NCI-H460 (cell line): ENCODE results near the gene SEMA4D. TPM values are rescaled to one million over a fixed set of nuclear protein-coding genes. Genes with fewer than 3 reads are reported as not detected.

Source experiments
- DNase-seq: peaks from one replicate; pipeline ENCODE4 v3.0.0-alpha.2; 2016; ENCODE audit warnings: low read depth; ENCODE audit errors: extremely low read depth
- total RNA-seq: library from RNA; depleted of rRNA; stranded (reverse); fragments of >200 nt; shearing (Covaris generic); gene quantifications from 2 replicates; pipeline ENCODE4 v1.2.3, GENCODE V29; 2014

SEMA4D gene
- total RNA-seq, 1 experiment from 2014 or later = 2.3 TPM

DNA sequence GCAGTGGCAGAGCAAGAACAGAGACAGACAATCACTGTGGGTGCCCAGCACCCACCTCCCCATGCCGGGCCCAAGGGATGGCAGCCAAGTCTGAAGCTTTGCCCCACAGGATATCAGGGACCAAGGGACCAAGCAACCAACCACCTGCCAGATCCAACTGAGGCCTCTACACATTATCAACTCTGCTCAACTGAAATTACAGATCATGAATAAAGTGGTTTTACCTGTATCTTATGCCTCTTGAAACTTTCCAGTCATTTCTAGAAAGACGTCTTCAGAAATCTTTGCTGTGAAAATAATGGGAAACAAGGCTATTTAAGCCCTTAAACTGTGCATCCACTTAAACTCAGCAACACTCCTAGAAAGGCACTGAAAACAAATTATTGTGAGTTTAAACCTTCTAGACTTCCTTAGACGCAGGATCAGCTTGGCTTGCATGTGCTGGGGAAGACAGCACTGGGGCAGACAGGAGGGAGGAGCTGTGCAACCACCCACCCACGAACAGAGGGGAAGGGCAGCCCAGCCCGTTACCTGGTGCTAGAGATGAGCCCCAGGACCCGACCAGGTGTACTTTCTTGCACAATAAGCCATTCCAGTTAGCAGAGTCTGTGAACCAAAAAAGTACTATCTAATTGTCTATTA is 80.0 kb downstream of the SEMA4D start:
- no peak for DNase-seq

DNA sequence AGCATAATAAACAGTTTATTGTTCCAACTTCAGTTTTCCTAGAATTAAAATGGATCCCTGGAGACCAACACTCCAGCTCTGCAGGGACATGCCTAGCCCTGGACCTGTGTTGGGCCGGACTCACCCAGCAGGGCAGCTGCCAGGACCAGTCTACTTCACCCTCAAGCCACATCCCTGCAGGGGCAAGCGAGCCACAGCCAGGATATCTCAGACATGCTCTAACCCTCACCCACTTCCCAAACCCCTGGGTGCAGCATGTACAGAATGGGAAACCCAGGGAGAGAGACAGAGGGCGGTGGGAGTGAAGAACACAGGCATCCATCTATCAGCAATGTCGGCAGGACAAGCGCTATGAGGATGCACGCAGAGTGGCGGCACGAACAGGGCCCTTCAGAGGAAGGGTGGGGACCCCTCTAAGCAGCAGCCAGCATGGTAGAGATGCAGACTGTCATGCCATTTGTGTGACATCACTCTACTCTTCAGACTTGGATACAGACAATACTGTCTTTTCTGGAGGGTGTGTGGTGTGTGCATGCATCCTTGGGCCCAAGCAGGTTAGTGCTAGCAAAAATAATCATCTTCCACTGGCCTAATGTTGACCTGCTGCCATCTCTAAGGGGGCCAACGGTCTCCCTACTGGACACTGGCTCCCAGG is 83.1 kb downstream of the SEMA4D start:
- DNase-seq = no peak

DNA sequence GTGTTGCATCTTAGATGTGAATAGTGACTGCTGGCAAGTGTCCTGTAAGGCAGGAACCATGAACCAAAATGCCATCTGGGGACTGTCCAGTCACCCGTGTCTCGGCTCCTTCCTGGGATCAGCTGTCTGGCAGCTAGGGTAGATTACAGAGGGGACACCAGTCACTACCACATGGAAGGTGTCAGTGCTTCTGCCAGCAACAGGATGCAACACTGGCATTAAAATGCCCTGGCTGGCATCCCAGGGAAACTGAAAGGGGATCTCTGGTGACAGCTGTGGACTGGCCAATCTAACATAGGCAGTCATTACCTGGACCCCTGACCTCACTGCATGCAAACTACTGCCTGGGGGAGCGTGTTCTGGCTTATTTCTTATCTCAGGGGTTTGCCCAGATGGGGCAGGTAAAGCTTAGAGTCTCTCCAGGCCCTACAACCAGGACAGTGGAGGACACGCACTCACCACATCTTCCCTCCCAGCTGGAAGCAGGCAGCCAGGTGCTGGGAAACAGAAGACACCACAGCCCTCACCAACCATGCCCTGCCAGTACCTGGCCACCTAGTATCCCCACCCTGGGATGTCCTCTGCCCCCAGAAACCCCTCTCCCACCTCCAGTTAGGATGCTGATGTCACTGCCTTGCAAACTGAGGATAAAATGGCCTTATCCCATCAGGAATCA is 83.8 kb downstream of the SEMA4D start:
- no peak for DNase-seq

DNA sequence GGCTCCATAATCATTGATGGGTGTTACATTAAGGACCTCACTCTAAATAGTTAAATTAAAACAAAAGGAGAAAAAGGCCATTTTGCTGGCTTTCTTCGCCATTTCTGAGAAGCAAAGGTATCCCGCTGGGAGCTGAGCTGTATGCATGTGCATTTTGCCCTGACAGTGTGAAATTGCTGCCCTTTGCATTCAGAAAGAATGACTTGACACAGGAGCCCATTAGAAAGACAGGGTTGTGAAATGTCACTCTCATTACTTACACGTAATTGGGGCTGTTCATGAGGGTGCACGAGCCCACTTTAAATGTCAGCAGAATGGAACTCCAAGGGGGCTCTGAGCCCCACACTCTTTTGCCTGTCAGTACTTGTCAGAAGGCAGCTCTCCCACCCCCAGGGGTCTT is 85.0 kb downstream of the SEMA4D start:
- no peak for DNase-seq

DNA sequence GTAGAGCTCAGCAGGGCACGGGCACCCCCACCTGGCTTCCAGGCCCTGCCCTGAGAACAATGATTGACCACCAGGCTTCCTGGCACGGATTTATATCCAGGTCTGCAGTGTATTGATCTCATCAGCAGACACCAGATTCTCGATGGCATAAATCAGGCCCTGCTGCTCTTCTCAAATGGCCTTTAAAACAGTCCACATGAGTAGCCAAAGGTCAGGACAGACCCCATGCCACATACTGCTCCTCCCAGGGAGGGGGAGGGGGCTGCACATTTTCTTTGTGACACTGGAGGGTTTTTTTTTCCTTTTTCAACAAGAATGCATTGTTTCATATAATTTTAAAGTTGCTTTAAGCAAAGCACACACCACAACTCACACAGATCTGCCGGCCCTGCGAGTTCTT is 85.4 kb downstream of the SEMA4D start:
- no peak for DNase-seq

DNA sequence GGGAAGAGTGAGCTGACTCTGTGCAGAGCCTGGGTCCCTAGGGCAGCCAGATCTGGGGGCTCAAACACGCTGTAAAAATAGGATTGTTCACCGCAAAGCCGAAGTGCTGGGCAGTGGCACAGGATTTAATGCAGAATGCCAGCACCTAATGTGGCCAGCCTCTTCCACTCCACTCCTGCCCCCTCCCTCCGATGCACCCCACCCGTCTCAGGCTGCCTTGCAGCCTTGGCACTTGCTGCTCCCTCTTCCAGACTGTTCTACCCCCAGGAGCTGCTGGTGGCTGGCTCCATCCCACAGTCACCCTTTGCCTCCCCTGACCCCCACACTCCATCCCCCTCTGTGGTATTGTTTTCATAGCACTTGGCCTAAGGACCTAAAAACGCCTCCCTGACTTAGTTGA is 86.2 kb downstream of the SEMA4D start:
- DNase-seq = no peak

DNA sequence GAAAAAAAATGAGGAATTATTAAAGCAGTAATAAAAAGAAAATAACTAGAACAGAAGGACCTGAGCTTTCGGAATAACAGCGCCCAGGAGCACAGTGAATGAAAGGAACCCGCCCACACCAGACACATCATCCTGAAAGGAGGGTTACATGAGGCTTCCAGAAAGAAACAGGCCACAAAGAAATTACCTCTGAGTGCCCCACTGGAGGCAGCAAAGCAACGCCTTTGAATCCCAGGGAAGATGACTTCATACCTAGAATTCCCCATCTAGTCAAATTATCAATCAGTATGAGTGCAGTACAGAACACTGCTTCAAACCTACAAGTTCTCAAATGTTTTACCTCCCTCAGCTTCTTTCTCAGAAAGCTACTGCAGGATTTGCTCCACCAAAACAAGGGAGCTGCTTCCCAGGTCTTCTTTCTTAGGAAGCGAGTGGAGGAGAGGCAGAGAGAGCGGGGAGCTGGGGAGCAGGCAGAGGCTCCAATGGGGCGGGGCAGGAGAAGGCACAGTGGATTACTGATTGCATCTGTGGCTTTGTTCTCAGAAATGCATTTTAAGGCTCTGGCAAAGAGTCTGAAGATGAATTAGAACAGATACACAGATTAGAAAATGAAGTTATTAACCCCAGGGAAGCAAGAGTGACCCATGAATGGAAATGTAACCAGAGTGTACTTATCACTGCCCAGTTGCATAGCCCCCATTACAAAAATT is 87.1 kb downstream of the SEMA4D start:
- no peak for DNase-seq

DNA sequence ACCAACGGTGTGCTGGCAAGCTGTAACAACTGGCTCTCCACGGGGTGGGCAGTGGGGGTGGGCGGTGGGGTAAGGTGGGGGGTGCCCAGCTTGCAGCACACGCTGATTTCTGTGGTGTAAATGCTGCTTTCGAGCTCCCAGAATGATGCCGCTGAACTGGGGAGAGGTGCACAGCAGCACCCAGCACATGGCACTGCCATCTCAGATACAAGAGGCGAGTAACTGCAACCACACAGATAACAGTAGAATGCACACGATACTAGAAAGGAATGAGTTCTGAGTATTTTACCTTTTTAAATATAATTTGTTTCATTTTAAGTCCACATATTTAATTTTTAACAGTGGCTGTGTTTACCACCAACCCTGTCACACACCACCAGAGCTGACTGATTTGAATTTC is 87.9 kb downstream of the SEMA4D start:
- no peak for DNase-seq

DNA sequence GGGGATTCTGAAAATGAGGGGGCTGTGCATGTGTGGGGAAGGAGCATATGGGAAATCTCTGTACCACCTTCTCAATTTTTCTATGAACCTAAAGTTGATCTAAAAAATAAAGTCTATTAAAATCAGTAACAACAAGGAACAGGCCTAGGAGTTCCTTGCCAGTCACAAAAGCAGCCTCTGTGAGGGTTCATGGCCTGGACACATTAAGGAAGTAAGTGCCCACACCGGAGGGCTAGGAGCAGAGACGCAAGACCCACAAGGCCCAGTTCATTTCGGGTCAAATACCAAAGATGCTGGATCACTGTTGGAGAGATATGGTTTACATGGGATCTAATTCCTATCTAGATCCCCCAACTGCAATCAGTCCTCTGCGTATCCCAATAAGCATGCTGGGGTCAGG is 88.4 kb downstream of the SEMA4D start:
- DNase-seq = no peak

DNA sequence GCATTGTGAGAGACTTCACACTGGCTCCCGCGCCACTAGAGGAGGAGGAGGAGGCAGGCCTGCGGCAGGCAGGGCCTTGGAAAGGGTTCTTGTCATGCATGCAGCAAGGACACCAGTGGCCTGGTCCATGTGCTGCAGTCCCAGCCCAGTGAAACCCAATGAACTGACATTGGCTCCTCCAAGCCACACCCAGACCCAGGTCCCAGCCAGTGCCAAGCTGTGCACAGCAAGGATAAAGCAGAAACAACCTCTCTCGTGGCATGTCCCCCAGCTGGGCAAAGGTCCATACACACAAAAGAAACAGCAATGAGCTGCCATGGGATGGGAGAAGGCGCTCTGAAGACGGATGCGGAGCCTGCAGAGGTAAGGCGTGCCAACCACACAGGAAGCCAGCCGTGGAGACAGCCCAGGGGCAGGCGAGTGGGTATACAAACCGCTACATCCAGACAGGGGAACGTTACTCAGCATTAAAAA is 89.2 kb downstream of the SEMA4D start:
- DNase-seq = no peak

DNA sequence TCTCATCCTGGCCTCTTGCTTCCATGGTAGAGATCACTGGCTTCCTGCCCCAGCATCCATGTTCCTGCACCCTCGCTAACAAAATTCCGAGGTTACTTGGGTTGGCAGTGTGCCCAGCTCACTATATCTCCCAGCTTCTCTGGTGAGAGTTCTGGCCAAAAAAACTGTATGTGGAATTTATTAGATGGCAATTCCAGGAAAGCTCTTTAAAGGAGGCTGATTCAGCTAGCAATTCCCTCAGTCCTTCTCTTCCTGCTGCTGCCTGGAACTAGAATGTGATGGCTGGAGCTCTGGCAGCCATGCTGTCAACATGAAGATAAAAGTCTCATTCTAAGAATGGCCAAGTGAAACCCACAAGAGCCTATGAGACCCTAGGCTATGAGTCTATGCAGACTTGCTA is 90.8 kb downstream of the SEMA4D start:
- no peak for DNase-seq

DNA sequence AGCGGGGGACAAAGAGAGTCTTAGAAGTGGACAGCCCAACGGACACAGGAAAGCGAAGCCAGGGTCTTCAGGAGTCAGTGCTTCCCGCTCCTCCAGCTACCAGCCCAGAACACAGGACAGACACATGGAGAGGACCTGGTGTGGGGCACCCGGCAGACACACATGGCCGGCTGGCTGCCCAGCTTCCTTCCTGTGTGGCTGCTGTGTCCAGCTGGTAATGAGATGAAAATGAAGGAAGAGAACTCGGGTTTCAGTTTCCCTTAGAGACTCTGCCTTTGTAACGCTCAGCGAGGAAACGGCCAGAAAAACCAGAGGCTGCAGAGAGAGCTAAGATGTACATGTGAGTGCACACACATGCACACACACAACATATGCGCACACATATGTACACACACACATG is 92.1 kb downstream of the SEMA4D start:
- DNase-seq = no peak

DNA sequence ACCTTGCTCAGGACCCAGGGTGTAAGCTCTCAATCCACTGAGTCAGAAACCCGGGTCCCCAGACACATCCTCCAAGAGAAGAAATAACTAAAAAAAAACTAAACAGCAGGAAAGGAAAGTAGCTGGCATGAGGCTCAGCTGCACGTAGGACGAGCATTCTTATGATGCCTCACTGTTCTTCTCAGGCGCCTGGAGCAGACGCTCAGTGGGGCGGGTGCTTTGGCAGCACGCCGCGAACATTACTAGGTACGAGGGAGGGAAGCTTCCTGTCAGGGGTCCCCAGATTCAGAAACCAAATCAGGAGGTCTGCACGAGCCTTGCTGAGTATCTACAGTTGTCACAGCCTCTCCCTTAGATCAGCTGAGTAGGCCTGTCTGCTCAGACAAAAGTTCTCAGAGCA is 93.8 kb downstream of the SEMA4D start:
- no peak for DNase-seq

DNA sequence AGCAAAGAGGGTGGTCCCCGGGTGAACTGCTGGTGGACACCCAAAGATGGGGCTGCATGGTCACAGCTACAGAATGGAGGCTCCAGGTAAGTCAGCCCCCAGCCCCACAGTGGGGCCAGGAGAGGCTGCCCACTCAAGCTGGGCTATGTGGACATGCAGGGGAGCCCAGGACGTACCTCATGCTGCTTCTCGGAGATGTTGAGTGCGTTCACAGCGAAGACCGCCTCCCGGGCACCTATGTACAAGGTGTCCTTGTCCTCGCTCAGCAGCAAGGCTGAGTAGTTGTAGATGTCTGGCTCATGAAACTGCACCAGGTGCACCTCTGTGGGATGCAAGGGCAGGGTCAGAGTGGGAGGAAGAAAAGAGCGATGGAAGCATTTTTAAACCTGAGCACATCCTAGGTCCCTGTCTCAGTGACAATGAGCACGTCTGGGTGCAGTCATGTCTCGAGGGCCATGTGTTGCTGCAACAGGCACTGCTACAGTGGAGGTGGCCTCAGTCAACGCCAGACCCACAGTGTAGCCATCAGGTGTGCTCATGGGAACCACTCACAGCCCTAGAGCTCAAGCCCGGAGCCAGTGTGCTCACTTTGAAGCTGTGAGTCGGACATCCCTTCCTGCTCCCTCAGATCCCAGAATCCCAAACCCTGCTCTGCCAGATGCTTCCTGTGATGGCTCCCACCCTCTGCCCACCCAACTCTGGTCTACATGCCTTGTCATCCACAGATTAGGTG is 95.1 kb downstream of the SEMA4D start:
- DNase-seq = no peak

DNA sequence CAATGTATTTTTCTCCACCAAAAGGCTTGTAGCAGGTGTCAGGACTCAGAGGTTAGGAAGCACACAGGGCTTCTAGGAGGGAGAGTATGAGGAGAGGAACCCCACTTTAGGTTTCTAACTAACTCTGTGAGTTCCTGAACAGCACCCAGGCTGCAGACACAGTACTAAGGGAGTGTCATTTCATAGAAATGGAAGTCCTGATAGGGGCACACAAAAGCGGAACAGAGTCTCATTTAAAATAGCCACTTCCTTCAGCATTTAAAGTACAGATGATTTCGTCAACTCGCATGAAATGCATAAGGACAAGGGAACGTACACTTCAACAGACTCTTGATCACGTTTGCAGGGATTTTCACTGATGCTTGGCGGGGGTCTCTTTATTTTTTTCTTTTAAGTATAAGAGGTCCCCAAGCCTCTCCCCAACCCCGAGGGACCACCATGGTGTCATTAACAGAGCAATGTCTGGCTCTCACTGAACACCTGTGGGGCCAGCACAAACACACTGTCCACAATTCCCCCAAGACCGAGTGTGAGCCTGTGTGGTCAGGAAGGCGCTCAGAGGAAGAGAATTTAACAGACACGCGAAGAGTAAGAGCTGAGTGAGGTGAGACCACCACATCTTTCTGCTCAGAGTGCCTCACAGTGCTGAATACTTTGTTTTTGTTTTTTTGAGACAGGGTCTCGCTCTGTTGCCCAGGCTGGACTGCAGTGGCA is 97.4 kb downstream of the SEMA4D start:
- DNase-seq = no peak

DNA sequence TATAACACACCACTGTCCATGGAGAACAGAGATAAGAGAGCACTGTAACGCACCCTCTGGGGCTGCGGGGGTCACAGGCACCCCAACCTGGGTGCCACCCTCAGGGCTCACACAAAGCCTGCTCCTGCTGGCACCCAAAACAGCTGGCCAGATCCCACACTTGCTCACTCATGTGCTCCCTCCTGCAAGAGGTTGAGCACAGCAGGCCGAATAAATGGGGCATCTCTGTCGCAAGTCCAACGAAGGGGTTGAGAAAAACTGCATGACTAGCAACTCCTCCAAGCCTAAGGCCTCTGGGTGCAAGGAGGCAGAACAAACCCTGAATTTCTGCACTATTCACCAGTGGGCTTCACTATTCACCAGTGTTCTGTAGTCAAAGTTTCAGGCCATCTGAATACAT is 99.3 kb downstream of the SEMA4D start:
- DNase-seq = no peak

DNA sequence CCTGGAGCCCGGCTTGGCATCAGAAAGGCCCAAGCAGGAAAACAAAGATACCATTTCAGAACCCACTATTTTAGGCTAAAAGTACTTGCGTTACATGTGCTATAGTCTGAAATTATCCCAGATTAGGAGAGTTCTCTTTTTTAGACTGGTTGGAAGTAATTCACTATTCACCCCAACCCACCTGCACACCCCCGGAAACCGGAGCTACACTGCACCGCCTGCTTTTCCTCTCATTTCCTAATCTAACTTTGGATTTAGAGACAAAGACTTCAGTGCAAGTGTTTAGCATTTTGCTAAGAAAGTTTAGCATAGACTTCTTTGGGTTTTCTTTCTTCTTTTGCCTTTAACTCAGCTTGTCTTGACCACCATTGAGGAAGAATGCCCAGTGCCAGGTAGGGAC is 100.4 kb downstream of the SEMA4D start:
- DNase-seq = no peak

DNA sequence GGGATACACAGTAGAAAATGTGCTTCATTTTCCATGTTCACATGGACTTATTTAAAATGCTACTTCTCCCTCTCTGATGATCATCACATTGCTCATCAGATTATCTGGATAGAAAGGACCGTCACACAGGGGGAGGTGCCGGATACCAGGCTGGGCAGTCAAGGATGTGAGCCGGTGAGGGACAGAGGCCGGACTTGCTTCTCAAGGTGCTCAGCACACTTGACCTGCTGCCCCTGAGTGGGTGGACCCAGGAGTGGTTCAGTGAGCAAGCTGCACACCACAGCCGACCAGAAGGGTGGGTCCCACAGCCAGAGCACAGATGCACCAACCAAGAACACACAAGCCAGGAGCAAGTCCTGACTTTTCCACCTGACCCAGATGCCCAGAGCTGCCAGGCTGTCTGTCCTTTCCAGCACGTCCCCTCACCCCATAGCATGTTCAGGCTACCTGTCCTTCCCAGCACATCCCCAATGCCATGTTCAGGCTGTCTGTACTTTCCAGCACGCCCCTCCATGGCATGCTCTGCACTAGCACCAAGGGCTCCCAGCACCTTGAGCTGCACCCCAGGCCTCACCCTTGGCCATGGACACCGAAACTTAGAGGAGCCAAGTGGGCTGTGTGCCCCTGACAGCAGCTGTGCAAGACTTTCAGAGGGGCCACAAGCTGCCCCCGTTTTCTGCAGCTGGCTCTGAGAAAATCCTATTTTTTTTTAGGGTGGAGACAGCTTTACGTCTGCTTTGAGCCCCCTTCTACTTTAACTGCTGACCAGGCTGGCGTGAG is 101.8 kb downstream of the SEMA4D start:
- DNase-seq = no peak

DNA sequence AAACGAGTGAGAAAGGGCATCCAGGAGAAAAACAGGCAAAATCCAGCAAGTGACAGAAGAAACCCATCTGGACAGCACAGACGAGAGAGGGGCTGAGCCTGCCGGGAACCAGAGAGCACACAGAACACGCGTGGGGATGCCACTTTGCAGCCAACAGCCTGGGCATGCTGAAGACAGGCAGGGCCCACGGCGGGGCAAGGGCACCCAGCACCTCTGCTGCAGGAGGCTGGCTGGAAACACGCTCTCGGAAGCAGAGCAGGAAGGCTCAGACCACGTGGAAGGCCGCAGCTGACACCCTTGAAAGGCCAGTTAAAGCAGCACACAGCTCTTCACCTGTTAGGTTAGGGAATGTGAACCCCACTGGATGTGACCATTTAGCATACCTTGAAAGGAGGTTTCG is 103.5 kb downstream of the SEMA4D start:
- DNase-seq = no peak
